NCI-H128 (cell line): ENCODE results near the gene NOM1.

Source experiments
- DNase-seq: peaks from one replicate; lab custom pipeline; 2025; ENCODE audit not compliant: unreplicated experiment; lab: John Stamatoyannopoulos, UW

Gene NOM1

DNA sequence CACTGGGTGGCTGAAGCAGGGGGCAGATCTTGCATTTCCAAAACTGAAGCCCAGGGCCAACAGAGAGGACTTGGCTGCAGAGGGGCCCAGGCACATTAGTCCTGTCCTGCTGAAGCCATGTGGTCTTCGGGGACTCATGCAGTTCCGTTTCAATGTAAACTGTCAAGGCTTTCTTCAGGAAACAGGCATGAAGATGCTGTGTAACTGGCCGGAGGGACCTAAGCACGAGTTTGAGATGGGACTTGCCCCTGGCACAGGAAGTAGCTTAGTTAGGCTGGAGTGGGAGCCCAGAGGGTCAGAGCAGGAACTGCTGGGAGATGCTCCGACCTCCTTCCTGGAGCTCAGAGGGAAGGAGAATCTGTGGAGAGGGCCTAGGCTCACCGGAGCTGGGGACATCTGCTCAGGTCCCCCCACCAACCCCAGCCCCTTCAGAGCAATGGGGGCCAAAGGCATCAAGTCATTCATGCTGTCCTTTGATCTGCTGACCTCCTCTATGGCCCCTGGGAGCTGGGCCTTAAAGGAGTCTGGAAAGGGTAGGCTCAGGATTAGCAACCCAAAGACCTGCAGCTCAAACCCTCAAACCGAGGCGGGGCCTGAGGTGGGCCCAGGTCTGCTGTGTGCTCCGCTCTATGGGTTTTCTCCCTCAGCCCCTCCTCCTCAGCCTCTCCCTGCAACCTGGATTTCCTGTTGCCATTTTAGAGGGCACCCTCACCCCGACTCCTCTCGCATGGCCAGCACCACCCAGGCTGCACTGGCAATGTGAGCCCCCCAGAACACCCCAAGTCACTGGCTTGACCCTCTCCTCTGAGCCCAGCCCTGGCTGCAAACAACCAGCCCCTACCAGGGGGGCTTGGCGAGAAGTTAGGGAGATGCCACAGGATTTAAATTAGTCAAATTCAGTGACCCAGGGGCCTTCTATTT lies 65.4 kb downstream of the NOM1 start:
- DNase-seq, result no peak

DNA sequence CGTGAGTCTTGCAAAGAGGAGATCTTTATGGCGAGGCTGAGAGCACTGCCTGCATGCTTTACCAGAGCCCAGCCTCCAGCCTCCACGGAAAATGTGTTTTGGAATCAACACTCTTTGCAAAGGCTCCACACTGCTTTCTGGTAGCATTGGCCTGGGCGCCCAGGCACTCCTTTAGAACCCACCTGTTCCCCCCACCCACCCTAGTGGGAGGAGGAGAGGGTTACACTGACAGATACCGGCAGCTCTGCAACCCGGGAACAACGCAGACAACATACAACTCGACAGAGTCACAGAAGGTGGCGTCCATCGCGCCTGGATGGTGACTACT lies 66.5 kb downstream of the NOM1 start:
- DNase-seq, result no peak

DNA sequence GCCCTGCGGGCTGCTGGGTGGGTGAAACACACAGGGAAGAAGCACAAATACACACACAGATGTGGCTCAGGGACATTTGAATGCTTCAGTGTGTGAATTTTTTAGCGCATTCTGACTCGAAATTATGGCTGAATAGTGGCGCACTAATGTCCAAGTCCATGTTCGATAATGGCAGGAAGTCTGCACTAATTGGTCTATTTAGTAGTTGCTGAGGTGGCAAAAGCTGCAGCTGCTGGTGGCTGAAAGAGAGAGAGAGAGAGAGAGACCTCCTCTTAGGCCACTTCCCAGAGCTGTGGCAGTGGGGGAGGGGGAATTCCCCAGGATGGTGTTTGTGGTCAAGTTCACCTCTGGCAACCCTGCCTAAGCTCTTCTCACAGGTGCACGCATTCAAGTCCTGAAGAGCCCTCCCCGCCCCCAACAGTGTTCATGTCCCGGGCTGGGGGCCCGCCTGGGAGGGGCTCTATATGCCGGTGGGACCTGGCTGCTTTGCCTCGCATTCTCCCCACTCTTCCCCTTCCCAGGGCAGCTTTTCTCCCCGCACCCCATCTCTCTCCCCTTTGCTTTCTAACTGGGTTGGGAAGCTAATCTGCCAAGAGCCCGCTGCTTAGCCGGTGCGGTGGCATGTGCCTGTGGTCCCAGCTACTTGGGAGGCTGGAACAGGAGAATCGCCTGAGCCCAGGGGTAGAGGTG lies 67.0 kb downstream of the NOM1 start:
- DNase-seq, result no peak

DNA sequence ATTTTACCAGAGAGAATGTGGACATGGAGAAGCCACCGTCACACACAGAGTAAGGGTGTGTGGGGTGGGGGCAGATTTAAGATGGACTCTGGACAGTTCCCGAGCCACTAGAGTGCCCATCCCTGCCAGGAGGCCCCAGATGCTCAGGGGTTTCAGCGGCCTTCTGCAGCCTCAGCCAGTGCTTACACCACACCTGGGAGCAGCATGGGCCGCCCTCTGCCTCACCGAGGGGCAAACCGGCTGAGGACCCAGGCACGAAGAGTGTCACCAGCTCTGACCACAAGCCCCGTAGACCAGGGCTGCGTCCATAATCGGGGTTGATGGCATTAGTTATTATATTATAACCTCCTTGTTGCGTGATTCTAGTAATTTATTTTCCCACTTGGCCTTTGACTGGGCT lies 67.6 kb downstream of the NOM1 start:
- no peak for DNase-seq

DNA sequence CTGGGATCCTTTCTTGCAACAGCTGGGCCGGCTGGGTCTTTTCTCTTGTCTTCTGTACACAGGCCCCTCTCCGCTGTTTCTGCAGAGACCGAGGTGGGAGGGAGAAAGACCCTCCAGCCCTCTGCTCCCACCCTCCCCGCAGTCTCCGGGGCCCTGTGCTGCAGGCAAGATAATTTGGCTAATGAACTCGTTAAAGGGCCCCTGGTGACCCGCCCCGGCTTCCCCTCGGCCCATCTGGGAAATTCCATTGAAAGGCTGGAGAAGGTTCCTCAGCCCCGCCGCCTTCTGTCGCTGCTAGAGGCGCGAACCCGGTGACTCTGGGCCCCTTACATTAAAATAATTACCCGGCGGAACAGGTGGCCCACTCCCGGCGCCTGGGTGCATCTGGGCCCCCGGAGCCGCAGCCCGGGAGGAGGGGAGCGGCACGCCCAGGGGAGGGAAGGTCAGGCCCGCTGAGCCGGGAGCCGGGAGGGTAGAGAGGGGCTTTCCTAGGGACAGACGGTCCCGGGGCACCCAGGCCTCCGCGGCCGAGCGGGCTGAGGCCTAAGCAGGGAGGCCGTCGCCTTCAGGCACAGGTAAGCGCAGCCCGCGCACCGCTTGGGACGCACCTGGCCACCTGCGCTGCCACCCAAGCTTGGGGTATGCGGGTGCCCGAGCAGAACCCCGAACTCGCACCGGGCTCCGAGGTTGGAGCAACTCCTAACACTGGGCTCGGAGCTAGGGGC lies 68.3 kb downstream of the NOM1 start:
- DNase-seq, result no peak

DNA sequence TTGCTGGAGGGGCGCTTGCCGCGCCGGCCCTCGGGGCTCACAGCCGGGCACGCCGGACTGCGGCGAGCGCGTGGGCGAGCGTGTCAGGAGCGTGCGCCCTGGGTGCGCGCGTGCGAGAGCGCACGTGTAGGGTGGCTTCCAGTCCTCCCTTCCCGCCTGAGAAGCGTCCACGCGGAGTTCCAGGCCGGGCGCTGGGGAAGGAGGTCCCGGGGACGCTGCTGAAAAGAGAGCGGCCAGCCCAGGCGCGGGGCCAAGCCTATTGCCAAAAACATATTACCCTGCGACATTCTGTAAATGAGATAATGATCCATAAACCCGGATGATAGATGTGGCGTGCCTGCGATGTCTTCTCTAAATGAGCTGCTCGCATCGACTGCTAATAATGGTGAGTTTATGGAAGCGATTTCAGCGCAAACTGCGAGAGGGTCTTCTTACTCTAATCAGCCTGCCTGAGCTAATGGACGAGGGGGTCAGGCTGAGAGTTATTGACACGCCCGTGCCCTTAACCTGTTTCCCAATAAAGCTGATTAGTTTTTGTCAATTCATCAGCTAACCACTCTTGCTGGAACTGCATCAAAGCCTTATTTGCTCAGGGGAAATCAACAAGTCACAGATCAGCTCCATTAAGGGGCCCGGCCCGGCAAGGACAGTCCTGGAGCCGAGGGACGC lies 69.0 kb downstream of the NOM1 start:
- no peak for DNase-seq

DNA sequence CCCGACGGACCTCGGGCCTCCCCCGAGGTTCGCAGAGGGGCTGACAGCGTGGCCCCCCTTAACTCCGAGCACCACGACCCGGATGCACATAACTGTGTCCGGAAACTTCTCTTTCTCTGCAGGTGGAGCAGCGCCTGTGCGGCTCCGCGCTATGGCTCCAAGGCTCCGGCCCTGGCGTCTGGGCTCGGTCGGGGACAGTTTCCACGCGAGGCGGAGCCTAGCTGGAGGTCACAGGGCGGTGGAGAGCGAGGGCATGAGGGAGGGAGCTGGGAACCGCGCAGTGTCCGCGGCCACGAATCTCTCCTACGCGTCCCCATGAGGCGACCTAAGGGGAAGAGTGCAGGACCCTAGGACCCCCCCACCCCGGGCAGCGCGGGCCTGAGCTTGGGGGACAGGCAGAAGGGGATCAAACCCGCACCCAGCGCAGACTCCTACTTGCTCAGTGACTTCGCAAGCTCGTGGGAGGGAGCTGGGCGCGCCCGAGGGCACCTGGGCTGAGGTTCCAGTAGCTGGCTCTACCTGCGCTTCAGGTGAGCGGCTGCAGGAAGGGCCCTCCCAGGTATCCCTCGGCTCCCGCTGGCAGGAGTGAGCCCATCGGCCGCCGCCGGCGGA lies 69.6 kb downstream of the NOM1 start:
- no peak for DNase-seq

DNA sequence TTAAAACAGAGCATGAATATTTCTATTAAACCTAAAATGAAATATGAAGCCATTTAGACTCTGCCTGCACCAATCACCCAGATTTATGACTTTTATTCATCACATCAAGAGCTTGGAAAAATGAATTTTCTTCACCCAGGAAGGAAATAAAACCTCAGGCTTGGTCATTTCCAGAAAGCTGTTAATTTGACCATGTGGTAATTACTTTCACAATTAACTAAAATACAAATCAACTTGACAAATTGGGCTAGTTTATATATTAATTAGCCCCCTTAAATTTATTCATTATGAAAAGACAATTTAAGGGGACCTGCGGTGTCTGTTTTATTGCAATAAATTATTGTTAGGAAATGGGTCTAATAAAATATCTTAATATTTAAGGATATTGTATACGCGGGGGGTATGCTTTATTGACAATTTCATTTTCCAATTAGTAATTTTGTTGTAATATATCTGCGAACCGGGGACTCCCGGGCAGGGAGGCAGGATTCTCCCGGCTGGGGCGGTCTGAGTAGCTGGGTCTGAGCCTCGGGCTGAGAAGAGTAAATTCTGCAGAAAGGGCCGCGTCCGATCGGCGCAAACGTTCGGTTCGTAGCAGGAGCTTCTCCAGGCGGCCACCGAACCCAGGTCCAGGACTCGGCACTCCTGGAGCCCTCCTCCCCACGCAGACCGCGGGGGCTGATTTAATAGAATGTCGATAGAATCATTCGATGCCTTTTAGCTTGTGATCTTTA lies 70.4 kb downstream of the NOM1 start:
- DNase-seq, result no peak

DNA sequence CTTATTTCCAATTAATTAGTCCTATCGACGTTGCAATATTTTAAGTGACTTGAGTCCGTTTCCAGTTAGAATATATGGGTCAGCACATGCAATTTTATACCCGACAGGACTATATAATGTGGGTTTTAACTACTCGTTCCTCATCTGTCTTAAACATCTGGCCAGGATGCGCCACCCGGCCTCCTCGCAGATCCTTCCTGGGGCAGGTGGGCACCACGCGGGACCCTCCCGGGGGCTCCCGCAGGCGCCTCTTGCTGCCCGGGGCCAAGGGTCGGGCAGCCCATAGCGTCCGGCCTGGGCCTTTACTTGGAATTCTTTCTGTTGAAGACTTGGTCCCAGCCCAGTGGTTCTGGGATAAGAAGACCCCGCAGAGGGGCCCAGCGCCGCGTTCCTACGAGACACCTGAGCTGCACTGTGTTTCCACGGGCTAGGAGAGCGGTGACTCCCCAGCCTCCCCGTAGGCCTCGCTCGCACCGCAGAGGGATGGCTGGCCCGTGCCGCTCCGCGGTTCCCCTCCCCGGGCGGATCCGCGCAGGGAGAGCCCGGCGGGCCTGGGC lies 71.1 kb downstream of the NOM1 start:
- no peak for DNase-seq

DNA sequence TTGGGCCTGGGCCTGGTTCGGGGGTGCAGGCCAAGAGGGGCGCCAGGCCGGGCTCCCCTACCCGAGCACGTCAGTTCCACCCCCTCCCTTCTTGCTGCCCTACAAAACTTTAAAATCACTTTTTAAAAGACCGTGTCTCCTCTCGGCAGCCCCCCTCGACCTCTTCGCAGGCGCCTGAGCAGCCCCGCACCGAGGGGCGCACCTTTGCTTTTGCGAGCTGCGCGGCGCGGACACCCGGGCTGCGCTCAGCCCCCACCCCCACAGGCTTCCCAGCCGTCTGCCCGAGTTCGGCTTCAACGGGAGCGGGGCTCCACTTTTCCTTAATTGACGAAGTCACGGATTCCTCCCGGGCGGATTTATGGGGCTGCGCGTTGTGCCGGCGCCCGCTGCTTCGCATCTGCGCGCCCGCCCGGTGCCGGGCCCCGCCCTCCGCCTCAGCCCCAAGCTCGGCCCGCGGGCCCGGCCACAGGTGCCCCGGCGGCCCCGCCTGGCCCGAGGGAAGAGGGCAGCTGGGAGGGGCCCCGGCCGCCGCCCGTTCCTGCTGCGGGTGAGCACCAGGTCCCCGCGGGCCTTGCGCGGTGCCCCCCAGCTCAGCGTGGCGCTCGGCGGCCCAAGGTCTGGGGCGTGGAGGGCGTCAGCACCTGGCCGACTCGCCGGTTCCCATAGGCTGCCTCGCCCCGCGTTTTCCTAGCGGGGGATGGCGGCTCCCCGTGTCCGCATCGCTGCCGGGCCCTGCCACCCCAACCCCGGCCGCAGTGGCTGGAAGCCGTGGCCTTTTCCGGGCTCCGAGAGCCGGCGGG lies 71.8 kb downstream of the NOM1 start:
- DNase-seq, result no peak

DNA sequence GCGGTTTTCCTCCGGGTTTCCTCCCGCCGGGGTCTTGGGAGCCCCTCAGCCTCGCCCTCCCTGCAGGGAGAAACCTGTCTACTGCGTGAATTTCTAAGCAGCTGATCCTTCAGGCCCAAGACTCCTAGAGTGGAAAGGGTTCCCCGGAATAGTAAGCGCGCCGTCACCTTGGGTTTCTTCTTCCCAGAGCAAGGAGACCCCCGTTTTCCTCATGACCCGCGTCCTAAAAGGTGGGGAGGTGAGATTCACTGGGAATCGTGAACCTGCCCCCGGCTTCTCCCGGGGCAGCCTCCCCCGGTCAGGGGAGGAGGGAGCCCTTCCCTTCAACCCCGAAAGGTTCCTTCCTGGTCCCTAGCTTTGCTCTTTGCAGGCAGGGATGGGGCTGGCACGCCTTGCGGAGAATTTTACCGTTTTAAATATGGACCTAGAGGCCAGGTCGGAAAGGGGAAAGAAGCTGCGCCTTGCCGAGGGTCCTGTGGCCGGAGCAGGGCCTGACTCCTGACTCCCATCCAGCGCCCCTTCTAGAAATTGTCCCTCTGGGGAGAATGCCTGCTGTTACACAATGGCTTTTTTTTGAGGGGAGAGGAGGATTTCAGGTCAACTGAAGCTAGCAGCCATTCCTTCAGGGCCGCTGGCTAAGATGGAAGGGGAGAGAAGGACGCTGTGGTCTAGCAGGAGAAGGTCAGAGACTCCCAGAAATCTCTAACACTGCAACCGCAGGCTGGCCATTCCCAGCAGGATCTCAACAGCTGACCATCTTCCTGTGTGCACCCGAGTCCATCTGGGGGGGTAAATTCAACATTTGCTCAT lies 72.6 kb downstream of the NOM1 start:
- DNase-seq, result no peak
